Gastrocnemius medialis (tissue), 4 donors: ENCODE data around the gene PTBP2.

Experiments used
- POLR2A ChIP-seq, 2 donors: fragments of 450-650 bp; IDR thresholded peaks; one replicate each; pipeline ENCODE4 v1.6.1; 2017; ENCODE audit warnings: antibody characterized with exemption in 2 of 2, mild to moderate bottlenecking in 2 of 2, moderate library complexity in 2 of 2
- TF ChIP-seq, protein P1 (sequence below), 5 experiments: fragments of 450-650 bp in 3 of 5; fragments of 200-600 bp in 2 of 5; sonication (generic) in 2 of 5; IDR thresholded peaks in 4 of 5; conservative IDR thresholded peaks in 1 of 5; 1 replicate in 4 of 5; 2 replicates in 1 of 5; pipeline ENCODE4 v1.5.1; 2016 to 2019; ENCODE audit warnings: antibody characterized with exemption in 5 of 5, mild to moderate bottlenecking in 3 of 5, moderate library complexity in 3 of 5

- TF ChIP-seq, protein P1, sequence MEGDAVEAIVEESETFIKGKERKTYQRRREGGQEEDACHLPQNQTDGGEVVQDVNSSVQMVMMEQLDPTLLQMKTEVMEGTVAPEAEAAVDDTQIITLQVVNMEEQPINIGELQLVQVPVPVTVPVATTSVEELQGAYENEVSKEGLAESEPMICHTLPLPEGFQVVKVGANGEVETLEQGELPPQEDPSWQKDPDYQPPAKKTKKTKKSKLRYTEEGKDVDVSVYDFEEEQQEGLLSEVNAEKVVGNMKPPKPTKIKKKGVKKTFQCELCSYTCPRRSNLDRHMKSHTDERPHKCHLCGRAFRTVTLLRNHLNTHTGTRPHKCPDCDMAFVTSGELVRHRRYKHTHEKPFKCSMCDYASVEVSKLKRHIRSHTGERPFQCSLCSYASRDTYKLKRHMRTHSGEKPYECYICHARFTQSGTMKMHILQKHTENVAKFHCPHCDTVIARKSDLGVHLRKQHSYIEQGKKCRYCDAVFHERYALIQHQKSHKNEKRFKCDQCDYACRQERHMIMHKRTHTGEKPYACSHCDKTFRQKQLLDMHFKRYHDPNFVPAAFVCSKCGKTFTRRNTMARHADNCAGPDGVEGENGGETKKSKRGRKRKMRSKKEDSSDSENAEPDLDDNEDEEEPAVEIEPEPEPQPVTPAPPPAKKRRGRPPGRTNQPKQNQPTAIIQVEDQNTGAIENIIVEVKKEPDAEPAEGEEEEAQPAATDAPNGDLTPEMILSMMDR (IDR thresholded peaks at IDR 0.05 in 4 of 5, conservative IDR thresholded peaks at IDR 0.05 in 1 of 5): no peak
- no peak for TF ChIP-seq POLR2A (IDR thresholded peaks at IDR 0.05)
These were observed 46.7 kb upstream of the PTBP2 start for GRCh38 chr1:96674915-96675314.
